OCI-LY7 (cell line): ENCODE data around the gene UBTD2. TPM values are rescaled to one million over a fixed set of nuclear protein-coding genes. Genes with fewer than 3 reads are reported as not detected.

ENCODE experiments used
- BruUV-seq: library from RNA; stranded (reverse); fragments of 400-500 nt; replicated peaks from 2 replicates; lab custom pipeline; 2021; lab: Mats Ljungman, UMichigan
- CTCF ChIA-PET: fragments of 300-600 bp; sonication (Branson Sonifier 250); formaldehyde crosslinking; loops from one replicate; lab custom pipeline; 2022; ENCODE audit warnings: antibody characterized with exemption; ENCODE audit not compliant: unreplicated experiment; lab: Charles Lee
- POLR2A ChIA-PET: fragments of 300-600 bp; sonication (Branson Sonifier 250); formaldehyde crosslinking; loops from one replicate; lab custom pipeline; 2022; ENCODE audit warnings: antibody characterized with exemption; lab: Charles Lee
- DNase-seq: peaks from one replicate; pipeline ENCODE4 v3.0.0-alpha.2; 2015; ENCODE audit warnings: low spot score
- H2AFZ ChIP-seq: fragments of 200-600 bp; sonication (generic), shearing (Covaris generic); 2 replicates; pipeline ENCODE4 v1.6.1; 2014; ENCODE audit warnings: mild to moderate bottlenecking, antibody characterized with exemption, low read length, moderate library complexity
- H3K27ac ChIP-seq: fragments of 200-600 bp; sonication (generic); 2 replicates; pipeline ENCODE4 v1.5.1; 2014; ENCODE audit warnings: mixed run types, low read depth, mild to moderate bottlenecking, moderate library complexity, low read length, inconsistent platforms; ENCODE audit not compliant: poor library complexity, severe bottlenecking
- H3K36me3 ChIP-seq: fragments of 200-600 bp; sonication (generic); 2 replicates; pipeline ENCODE4 v1.6.1; 2014; ENCODE audit warnings: mild to moderate bottlenecking, antibody characterized with exemption, low read length, moderate library complexity, mixed read lengths; ENCODE audit not compliant: insufficient read depth
- H3K4me1 ChIP-seq: fragments of 200-600 bp; sonication (generic); 2 replicates; pipeline ENCODE4 v1.5.1; 2014; ENCODE audit warnings: mild to moderate bottlenecking, low read length; ENCODE audit not compliant: insufficient read depth, poor library complexity, severe bottlenecking
- H3K4me2 ChIP-seq: fragments of 200-600 bp; sonication (generic); 2 replicates; pipeline ENCODE4 v1.6.1; 2014; ENCODE audit warnings: mild to moderate bottlenecking, low read length
- H3K4me3 ChIP-seq: fragments of 200-600 bp; sonication (generic); 2 replicates; pipeline ENCODE4 v1.5.1; 2014; ENCODE audit warnings: mild to moderate bottlenecking, low read depth, low read length; ENCODE audit not compliant: poor library complexity, severe bottlenecking
- H3K79me2 ChIP-seq: fragments of 200-600 bp; sonication (generic); 2 replicates; pipeline ENCODE4 v1.6.1; 2016; ENCODE audit warnings: low read depth, mild to moderate bottlenecking, low read length, moderate library complexity, mixed read lengths; ENCODE audit not compliant: insufficient read depth
- H3K9me2 ChIP-seq: fragments of 200-600 bp; sonication (generic); 2 replicates; pipeline ENCODE4 v1.6.1; 2016; ENCODE audit warnings: mild to moderate bottlenecking, low read length, mixed read lengths; ENCODE audit not compliant: insufficient read depth
- H3K9me3 ChIP-seq: fragments of 200-600 bp; sonication (generic); 2 replicates; pipeline ENCODE4 v1.6.1; 2014; ENCODE audit warnings: mild to moderate bottlenecking, mixed run types, low read length, mixed read lengths
- H4K20me1 ChIP-seq: fragments of 200-600 bp; sonication (generic); 2 replicates; pipeline ENCODE4 v1.6.1; 2014; ENCODE audit warnings: mild to moderate bottlenecking, antibody characterized with exemption, low read length, moderate library complexity, mixed read lengths; ENCODE audit not compliant: insufficient read depth
- EZH2phosphoT487 ChIP-seq: fragments of 200-600 bp; sonication (generic); IDR thresholded peaks from 2 replicates; pipeline ENCODE4 v1.6.1; 2018; ENCODE audit warnings: low read depth, borderline replicate concordance, mild to moderate bottlenecking, mixed run types, antibody characterized with exemption, low read length, moderate library complexity, mixed read lengths
- intact Hi-C: fragments of 100-400 bp; cut with micrococcal nuclease; formaldehyde crosslinking; loops from one replicate; pipeline ENCODE4 v1.10.0; 2022; ENCODE audit not compliant: unreplicated experiment
- total RNA-seq, 2 experiments: library from RNA; depleted of rRNA in 1 of 2; stranded (reverse); fragments of >200 nt in 1 of 2; shearing (Covaris generic) in 1 of 2; gene quantifications; 2 replicates each; pipeline ENCODE4 v1.2.3, GENCODE V29; 2014 to 2022
- TF ChIP-seq, protein P1 (sequence below): fragments of 200-600 bp; sonication (generic); conservative IDR thresholded peaks from 2 replicates; pipeline ENCODE4 v1.5.1; 2014; ENCODE audit warnings: mild to moderate bottlenecking, antibody characterized with exemption, low read length, moderate library complexity, mixed read lengths

The UBTD2 gene
- total RNA-seq, 2 experiments from 2014 or later: 16.0 to 19.8 TPM

DNA sequence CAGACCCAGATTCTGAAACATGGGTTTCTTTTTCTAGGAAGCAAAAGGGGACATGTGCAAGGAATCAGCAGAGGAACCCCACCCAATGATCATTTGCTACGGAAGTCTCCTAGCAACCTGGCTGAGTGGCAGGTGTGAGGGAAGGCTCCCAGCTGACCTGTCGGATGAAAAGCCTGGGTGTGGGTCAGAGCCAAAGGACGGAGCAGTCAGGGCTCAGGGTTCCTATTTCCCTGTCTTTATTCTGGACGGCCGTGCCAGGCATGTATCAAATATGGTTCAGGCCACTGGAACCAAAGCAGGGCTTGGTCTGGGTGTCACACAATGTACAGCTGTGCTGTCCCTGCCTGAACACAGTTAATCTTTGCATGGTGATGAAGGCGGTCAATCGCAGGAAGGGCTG lies 115.7 kb downstream of the UBTD2 start:
- 0 out of 2 replicates have a peak, but pooled peaks cover 4% of the 10 kb centered on the region for H3K79me2 ChIP-seq
- POLR2A ChIA-PET: interaction anchor here (1.0 kb wide), 1 partner anchor 12 kb away, joined by 3 read pairs; no protein-coding TSS in a partner anchor
- H3K36me3 ChIP-seq: no peaks in the 10 kb centered on the region; the same call in 1 of the 2 replicates
- DNase-seq: no peak
- no peaks in the 10 kb centered on the region for H3K9me3 ChIP-seq
- H3K4me1 ChIP-seq: peaks cover 13% of the 10 kb centered on the region
- CTCF ChIA-PET: no interaction called here
- TF ChIP-seq, protein P1, sequence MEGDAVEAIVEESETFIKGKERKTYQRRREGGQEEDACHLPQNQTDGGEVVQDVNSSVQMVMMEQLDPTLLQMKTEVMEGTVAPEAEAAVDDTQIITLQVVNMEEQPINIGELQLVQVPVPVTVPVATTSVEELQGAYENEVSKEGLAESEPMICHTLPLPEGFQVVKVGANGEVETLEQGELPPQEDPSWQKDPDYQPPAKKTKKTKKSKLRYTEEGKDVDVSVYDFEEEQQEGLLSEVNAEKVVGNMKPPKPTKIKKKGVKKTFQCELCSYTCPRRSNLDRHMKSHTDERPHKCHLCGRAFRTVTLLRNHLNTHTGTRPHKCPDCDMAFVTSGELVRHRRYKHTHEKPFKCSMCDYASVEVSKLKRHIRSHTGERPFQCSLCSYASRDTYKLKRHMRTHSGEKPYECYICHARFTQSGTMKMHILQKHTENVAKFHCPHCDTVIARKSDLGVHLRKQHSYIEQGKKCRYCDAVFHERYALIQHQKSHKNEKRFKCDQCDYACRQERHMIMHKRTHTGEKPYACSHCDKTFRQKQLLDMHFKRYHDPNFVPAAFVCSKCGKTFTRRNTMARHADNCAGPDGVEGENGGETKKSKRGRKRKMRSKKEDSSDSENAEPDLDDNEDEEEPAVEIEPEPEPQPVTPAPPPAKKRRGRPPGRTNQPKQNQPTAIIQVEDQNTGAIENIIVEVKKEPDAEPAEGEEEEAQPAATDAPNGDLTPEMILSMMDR: no peak
- no peak for TF ChIP-seq EZH2phosphoT487
- intact Hi-C loops: no loop called here
- no peak overlapping the region for H2AFZ ChIP-seq
- no peak overlapping the region for H3K4me3 ChIP-seq
- no peak overlapping the region for H3K27ac ChIP-seq
- BruUV-seq: no TSS peak
- no peaks in the 10 kb centered on the region for H3K9me2 ChIP-seq
- H4K20me1 ChIP-seq: no peaks in the 10 kb centered on the region
- no peak overlapping the region for H3K4me2 ChIP-seq

DNA sequence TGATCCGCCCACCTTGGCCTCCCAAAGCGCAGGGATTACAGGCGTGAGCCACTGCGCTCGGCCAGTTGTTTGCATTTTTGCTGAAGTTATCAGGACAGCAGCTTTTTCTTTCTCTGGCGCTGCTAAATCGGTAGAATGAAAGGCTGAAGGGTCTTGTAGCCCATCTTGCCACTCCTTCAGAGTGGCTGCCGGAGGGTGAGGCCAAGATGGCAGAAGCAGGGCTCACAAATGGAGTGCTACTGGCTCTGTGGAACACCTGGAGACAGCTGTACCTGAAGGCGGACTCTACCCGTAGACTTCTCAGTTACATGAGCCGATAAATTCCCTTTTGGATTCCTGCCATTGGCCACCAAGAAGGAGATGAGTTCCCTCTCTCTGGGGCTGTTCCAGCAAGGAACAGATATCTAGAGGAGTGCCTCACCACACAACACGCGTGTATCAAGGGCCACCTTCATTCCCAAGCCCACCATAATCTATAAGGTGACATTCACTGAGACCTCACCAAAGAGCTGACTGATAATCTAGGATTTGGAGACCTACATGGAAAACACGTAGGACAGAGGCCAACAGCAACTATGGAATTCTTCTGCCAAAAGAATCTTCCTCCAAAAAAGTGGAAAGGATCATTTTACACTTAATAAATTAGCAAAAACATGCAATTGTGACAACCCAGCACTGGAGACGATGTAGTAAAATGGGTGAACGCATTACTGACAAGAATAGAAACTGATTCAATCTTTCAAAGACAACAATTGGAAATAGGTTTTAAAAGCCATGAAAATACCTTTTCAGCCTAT lies 117.3 kb downstream of the UBTD2 start:
- Histone ChIP-seq H3K9me2 (no peaks in the 10 kb centered on the region), H2AFZ (no peak overlapping the region), H3K4me3 (no peak overlapping the region), H3K36me3 (no peaks in the 10 kb centered on the region), H3K4me1 (peaks cover 13% of the 10 kb centered on the region), H3K27ac (no peak overlapping the region), H4K20me1 (no peaks in the 10 kb centered on the region), H3K4me2 (no peak overlapping the region), H3K79me2 (0 out of 2 replicates have a peak, but pooled peaks cover 4% of the 10 kb centered on the region), H3K9me3 (no peaks in the 10 kb centered on the region)
- no peak for DNase-seq
- intact Hi-C loops: no loop called here
- no TSS peak for BruUV-seq
- no peak for TF ChIP-seq EZH2phosphoT487
- TF ChIP-seq, protein P1: no peak
- ChIA-PET CTCF (interaction anchor here (0.5 kb wide), 1 partner anchor 12 kb away, joined by 3 read pairs; no protein-coding TSS in a partner anchor), POLR2A (interaction anchor here (0.6 to 1.1 kb wide), 3 partner anchors 8 to 1727 kb away, joined by 3 read pairs; no protein-coding TSS in a partner anchor)
